ENCODE results near the gene ZNF432. TPM values are rescaled to one million over a fixed set of nuclear protein-coding genes. Genes with fewer than 3 reads are reported as not detected.

Gene ZNF432
- total and polyA plus RNA-seq, 2 donors (not counting 3 experiments of a cell fraction or from before 2014, with no cell fraction given) = 3.5 to 10.9 TPM

DNA sequence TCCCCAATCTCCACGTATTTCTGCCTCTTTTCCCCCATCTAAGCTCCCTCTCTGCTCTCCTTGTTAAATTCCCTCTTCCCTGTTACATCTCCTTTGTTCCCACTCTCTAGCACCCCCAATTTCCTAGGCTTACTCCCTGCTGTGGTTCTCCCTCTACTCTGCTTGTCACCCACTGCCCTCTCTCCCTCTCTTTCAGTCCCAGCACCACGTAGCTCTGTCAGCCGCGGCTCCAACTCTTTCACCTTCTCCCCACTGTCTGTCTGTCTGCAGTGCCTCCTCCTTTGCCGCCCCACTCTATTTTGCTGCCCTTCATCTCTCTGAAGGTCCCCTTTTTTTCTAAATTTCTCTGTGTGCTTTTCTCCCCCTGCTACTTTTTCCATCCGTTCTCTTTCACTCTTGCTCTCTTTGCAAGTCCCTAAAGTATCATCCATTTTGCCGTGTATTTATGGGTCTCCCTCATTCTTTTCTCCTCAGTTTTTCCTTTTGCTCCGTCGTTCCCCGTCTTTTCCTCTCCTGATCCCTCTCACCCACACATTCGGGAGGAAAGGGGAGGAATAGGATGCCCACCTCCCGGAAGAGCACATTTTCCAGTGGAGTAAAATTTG is 46.0 kb upstream of the ZNF432 start:
- Histone ChIP-seq H3K27ac (ENCODE audit: insufficient read depth, low read depth, low read length) (no peak overlapping the region), H3K4me2 (ENCODE audit: insufficient read depth, low read length) (peak overlapping the region; percentile 68), H3K9me1 (replicated peaks; ENCODE audit: control insufficient read depth, extremely low read depth, insufficient read depth, low read length) (no peaks in the 10 kb centered on the region), H3K27me3 (ENCODE audit: control insufficient read depth in 2 of 2, insufficient read depth in 2 of 2, low read length in 2 of 2) (no peaks in the 10 kb centered on the region), H3K4me3 (replicated peaks in 1 of 3; ENCODE audit: insufficient read depth in 1 of 3, low read depth in 1 of 3, low read length in 3 of 3) (peak overlapping the region; percentile 47 to 94 (median 70)), H3K9ac (replicated peaks; ENCODE audit: extremely low read depth, insufficient read depth, low read length) (peak overlapping the region; percentile 94), H4K20me1 (replicated peaks; ENCODE audit: control insufficient read depth, extremely low read depth, insufficient read depth, low read length) (no peaks in the 10 kb centered on the region), H2AFZ (ENCODE audit: low read depth, low read length) (peak overlapping the region; percentile 84), H3K4me1 (ENCODE audit: control insufficient read depth, extremely low read depth, insufficient read depth, low read length) (peaks cover 2% of the 10 kb centered on the region), H3K9me3 (replicated peaks; ENCODE audit: control insufficient read depth, insufficient read depth, low read length) (no peaks in the 10 kb centered on the region), H3K36me3 (ENCODE audit: control insufficient read depth in 2 of 2, extremely low read depth in 1 of 2, insufficient read depth in 2 of 2, low read length in 2 of 2) (peaks cover 2 to 5% of the 10 kb centered on the region in 2 experiments), H3K79me2 (ENCODE audit: control insufficient read depth, insufficient read depth, low read length) (peaks cover 28% of the 10 kb centered on the region)
- ChIA-PET POLR2A (no interaction called here), CTCF (no interaction called here)
- no peak for DNase-seq (ENCODE audit: low read depth, low spot score)
- no peak for FAIRE-seq
- TF ChIP-seq, protein P1, sequence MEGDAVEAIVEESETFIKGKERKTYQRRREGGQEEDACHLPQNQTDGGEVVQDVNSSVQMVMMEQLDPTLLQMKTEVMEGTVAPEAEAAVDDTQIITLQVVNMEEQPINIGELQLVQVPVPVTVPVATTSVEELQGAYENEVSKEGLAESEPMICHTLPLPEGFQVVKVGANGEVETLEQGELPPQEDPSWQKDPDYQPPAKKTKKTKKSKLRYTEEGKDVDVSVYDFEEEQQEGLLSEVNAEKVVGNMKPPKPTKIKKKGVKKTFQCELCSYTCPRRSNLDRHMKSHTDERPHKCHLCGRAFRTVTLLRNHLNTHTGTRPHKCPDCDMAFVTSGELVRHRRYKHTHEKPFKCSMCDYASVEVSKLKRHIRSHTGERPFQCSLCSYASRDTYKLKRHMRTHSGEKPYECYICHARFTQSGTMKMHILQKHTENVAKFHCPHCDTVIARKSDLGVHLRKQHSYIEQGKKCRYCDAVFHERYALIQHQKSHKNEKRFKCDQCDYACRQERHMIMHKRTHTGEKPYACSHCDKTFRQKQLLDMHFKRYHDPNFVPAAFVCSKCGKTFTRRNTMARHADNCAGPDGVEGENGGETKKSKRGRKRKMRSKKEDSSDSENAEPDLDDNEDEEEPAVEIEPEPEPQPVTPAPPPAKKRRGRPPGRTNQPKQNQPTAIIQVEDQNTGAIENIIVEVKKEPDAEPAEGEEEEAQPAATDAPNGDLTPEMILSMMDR (IDR thresholded peaks at IDR 0.05; ENCODE audit: extremely low read depth in 1 of 2, insufficient read depth in 1 of 2, low read depth in 1 of 2, low read length in 2 of 2) = no peak
- TF ChIP-seq FOS (IDR thresholded peaks at IDR 0.05; ENCODE audit: borderline replicate concordance, insufficient read depth, low read length) (no peak), POLR2A (IDR thresholded peaks at IDR 0.05; ENCODE audit: low read depth, low read length) (no peak), GATA2 (IDR thresholded peaks at IDR 0.05; ENCODE audit: insufficient read depth, insufficient read length, low read depth, low read length) (no peak), MYC (IDR thresholded peaks at IDR 0.05; ENCODE audit: low read depth, low read length) (no peak), EZH2 (IDR thresholded peaks at IDR 0.05; ENCODE audit: borderline replicate concordance, low read depth, low read length, severe bottlenecking) (no peak), JUN (IDR thresholded peaks at IDR 0.05; ENCODE audit: borderline replicate concordance, insufficient read depth, insufficient read length, low read depth) (no peak), POLR2AphosphoS5 (IDR thresholded peaks at IDR 0.05; ENCODE audit: insufficient read depth, low read depth, low read length) (no peak)
- TF ChIP-seq, protein P2, sequence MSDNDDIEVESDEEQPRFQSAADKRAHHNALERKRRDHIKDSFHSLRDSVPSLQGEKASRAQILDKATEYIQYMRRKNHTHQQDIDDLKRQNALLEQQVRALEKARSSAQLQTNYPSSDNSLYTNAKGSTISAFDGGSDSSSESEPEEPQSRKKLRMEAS (IDR thresholded peaks at IDR 0.05; ENCODE audit: insufficient read depth, insufficient read length) = no peak
- intact Hi-C loops (cut with micrococcal nuclease) = loop anchor here (1.0 to 10.0 kb wide), 6 partner anchors 45 to 1180 kb away; partner anchors contain the start of genes KLK4, PPP2R1A, ZNF432 and ZNF611
- no TSS peak for BruUV-seq (replicated peaks)
- dilution Hi-C loops (cut with MboI; ENCODE audit: extremely low pct_ligation_motif_present, low sequenced_read_pairs) = no loop called here

Data from endothelial cell of umbilical vein (primary cell).